Measurements from ENCODE around the gene CDH1.

The CDH1 gene

DNA sequence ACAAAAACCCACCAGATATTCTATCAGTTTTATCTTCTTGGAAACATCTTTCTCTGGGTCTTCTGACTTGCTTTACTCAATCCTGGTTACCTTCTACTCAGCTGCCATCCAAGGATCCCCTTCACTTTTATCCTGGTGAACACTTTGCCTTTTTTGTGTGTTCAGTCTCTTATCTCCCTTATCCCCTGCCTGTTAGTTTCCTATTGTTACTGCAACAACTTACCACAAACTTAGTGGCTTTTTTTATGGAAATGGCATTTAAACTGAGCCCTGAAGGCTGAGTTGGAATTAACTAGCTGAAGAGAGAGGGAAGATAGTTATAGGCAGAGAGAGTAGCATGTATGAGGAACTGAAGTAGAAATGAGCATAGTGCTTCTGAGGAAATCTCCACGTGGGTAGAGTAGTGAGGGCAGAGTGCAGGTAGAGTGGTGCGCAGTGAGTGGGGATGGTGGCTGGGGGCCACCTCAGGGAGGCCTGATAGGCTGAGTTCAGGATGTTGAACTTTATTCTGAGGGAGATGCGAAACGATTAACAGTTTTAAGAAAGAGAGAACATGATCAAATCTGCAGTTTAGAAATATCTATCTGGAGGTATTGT is 132.5 kb downstream of the CDH1 start:
- H3K4me3 ChIP-seq (ENCODE audit: low read length), result no peak overlapping the region
- DNase-seq (ENCODE audit: low read depth), result no peak
- no peak for TF ChIP-seq CTCF (conservative IDR thresholded peaks at IDR 0.05; ENCODE audit: low read depth, low read length)

GRCh38 chr16:68873635-68874471 is 136.8 kb downstream of the CDH1 start:
- no peak for TF ChIP-seq CTCF (conservative IDR thresholded peaks at IDR 0.05; ENCODE audit: low read depth, low read length)

DNA sequence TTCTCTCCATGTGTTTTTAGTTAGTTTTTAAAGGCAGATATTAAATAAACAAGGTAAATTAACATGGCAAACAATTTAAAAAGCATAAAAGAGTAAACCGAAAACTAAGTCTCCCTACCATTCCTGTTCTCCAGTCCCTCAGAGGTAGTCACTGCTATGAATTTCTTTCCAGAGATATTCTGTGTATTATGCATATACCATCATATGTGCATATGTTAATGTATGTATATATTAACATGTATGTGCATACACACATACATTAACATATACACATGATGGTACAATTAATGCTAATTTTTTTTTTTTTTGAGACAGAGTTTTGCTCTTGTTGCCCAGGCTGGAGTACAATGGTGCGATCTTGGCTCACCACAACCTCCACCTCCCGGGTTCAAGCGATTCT is 138.8 kb downstream of the CDH1 start:
- TF ChIP-seq CTCF (conservative IDR thresholded peaks at IDR 0.05; ENCODE audit: low read depth, low read length), result no peak
- DNase-seq (ENCODE audit: low read depth), result no peak
- H3K4me3 ChIP-seq (ENCODE audit: low read length), result no peak overlapping the region

More at GRCh38 chr16:68873635-68874471, 136.8 kb downstream of the CDH1 start:
- no peak for DNase-seq (ENCODE audit: low read depth)
- no peak overlapping the region for H3K4me3 ChIP-seq (ENCODE audit: low read length)

GRCh38 chr16:68883685-68884084 is 146.6 kb downstream of the CDH1 start:
- H3K4me3 ChIP-seq (ENCODE audit: low read length), result no peak overlapping the region
- no peak for TF ChIP-seq CTCF (conservative IDR thresholded peaks at IDR 0.05; ENCODE audit: low read depth, low read length)
- DNase-seq (ENCODE audit: low read depth), result no peak

DNA sequence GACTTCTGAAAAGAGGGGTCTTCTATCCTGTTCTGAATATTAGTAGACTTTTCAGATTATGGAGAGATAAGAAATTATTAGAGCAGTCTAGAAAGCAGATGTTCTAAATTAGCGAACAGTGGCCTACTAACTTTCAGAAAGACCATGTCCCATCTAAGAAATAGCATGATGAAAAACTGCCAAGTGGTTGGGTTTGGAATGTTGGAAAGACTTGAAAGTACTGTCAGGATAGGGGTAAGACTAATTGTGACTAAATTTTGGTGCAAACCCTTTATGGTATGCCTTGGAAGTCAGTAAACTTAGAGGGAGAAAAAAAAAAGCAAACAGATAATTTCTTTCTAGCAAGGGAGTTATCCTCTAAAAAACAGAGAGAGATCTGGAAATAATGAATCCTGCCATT is 147.3 kb downstream of the CDH1 start:
- no peak for TF ChIP-seq CTCF (conservative IDR thresholded peaks at IDR 0.05; ENCODE audit: low read depth, low read length)
- no peak for DNase-seq (ENCODE audit: low read depth)
- H3K4me3 ChIP-seq (ENCODE audit: low read length), result no peak overlapping the region
